Erythroblast (primary cell): ENCODE measurements around the gene ARAP2.

ENCODE experiments used
- DNase-seq, 2 experiments: peaks; one replicate each; lab custom pipeline; 2025; lab: John Stamatoyannopoulos, UW
- GATA1 ChIP-seq: IDR thresholded peaks from 2 replicates; pipeline ENCODE4 v1.6.1; 2011; ENCODE audit warnings: low read depth, mild to moderate bottlenecking, control low read depth, low read length, moderate library complexity
- POLR2A ChIP-seq: IDR thresholded peaks from 2 replicates; pipeline ENCODE4 v1.6.1; 2011; ENCODE audit warnings: mild to moderate bottlenecking, low read length

The ARAP2 gene

GRCh38 chr4:36172656-36173055 lies 71.7 kb downstream of the ARAP2 start:
- no peak for DNase-seq
- TF ChIP-seq GATA1 (no peak), POLR2A (no peak)

GRCh38 chr4:36168127-36168878 lies 76.0 kb downstream of the ARAP2 start:
- DNase-seq = no peak

GRCh38 chr4:36165631-36166005 lies 78.7 kb downstream of the ARAP2 start:
- no peak for DNase-seq
- TF ChIP-seq GATA1 (no peak), POLR2A (no peak)

More at GRCh38 chr4:36168127-36168878, 76.0 kb downstream of the ARAP2 start:
- TF ChIP-seq POLR2A (no peak), GATA1 (no peak)

- no peak for DNase-seq
- no peak for TF ChIP-seq POLR2A
- no peak for TF ChIP-seq GATA1
Measured at GRCh38 chr4:36164900-36165630, 79.2 kb downstream of the ARAP2 start.

GRCh38 chr4:36163198-36163597 lies 81.1 kb downstream of the ARAP2 start:
- TF ChIP-seq GATA1 (no peak), POLR2A (no peak)
- DNase-seq = no peak

GRCh38 chr4:36159208-36159607 lies 85.1 kb downstream of the ARAP2 start:
- TF ChIP-seq GATA1 (no peak), POLR2A (no peak)
- DNase-seq = no peak

GRCh38 chr4:36152735-36153134 lies 91.6 kb downstream of the ARAP2 start:
- no peak for TF ChIP-seq GATA1
- TF ChIP-seq POLR2A = no peak
- no peak for DNase-seq

GRCh38 chr4:36142504-36142903 lies 101.8 kb downstream of the ARAP2 start:
- TF ChIP-seq POLR2A (no peak), GATA1 (no peak)
- DNase-seq = no peak

GRCh38 chr4:36141186-36141585 lies 103.1 kb downstream of the ARAP2 start:
- DNase-seq = no peak
- TF ChIP-seq GATA1 (no peak), POLR2A (no peak)

GRCh38 chr4:36140421-36140820 lies 103.9 kb downstream of the ARAP2 start:
- TF ChIP-seq GATA1 = no peak
- no peak for TF ChIP-seq POLR2A
- no peak for DNase-seq

GRCh38 chr4:36138220-36138619 lies 106.1 kb downstream of the ARAP2 start:
- TF ChIP-seq GATA1 = no peak
- TF ChIP-seq POLR2A = no peak
- DNase-seq = no peak

- no peak for TF ChIP-seq POLR2A
- no peak for DNase-seq
Measured at GRCh38 chr4:36137336-36137735, 107.0 kb downstream of the ARAP2 start.

GRCh38 chr4:36133658-36134057 lies 110.7 kb downstream of the ARAP2 start:
- TF ChIP-seq POLR2A (no peak), GATA1 (no peak)
- DNase-seq = no peak

GRCh38 chr4:36133086-36133485 lies 111.2 kb downstream of the ARAP2 start:
- DNase-seq = no peak
- TF ChIP-seq POLR2A = no peak
- TF ChIP-seq GATA1 = no peak

- TF ChIP-seq POLR2A (no peak), GATA1 (no peak)
- peak in 1 of 2 experiments; percentile 4 for DNase-seq
Measured at GRCh38 chr4:36130641-36131040, 113.7 kb downstream of the ARAP2 start.
